ENCODE results near the gene TMEM9.

DNA sequence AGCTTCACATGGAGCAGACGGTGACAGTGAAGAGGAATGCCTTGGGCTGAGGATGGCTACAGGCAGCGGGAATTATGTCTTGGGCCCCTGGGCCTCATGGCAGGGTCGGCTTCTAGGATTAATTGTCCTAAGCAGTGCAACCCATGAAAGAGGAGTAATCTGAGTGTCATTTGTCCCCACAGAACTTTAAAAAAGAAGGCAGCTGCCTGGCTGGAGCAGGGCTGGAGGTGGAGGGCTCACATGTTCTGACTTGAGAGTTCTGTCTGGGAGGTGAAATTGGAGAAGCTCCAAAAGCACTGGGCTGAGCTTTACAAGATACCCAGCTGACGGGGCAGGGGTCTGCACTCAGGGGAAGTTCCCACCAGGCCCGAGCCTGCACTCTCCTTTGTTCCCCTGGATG lies 64.7 kb downstream of the TMEM9 start:
- no peak for TF ChIP-seq POLR2A (IDR thresholded peaks at IDR 0.05; ENCODE audit: low read length)
- TF ChIP-seq GATA1 (IDR thresholded peaks at IDR 0.05; ENCODE audit: low read depth, low read length), result no peak
